Urothelium cell line (cell line): ENCODE data around the gene IER5.

Source experiments
- DNase-seq: peaks from one replicate; pipeline ENCODE4 v3.0.0; 2011; ENCODE audit warnings: low spot score, mixed read lengths
- FAIRE-seq: peaks from 2 replicates; lab custom pipeline; 2011; peaks lifted over from hg19 to GRCh38; lab: Jason Lieb, UNC

The IER5 gene

DNA sequence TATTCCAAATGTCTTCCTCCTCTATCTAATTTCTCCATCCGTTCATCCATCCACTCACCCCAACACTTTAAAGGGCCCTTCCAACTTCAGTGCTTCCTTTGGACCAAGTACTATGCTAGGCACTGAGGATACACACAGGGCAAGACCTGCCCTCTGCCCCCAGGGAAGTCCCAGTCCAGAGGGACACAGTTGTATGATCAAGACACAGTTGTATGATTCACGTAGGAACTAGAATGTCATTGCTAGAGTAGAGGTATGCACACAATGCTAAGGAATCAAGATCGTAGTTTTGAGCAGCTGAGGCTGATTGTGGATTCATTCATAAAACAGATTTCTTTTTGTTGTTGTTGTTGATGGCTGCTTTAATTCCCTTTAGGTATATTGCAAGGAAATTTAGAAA lies 11.6 kb upstream of the IER5 start:
- DNase-seq (no peak), FAIRE-seq (no peak)

DNA sequence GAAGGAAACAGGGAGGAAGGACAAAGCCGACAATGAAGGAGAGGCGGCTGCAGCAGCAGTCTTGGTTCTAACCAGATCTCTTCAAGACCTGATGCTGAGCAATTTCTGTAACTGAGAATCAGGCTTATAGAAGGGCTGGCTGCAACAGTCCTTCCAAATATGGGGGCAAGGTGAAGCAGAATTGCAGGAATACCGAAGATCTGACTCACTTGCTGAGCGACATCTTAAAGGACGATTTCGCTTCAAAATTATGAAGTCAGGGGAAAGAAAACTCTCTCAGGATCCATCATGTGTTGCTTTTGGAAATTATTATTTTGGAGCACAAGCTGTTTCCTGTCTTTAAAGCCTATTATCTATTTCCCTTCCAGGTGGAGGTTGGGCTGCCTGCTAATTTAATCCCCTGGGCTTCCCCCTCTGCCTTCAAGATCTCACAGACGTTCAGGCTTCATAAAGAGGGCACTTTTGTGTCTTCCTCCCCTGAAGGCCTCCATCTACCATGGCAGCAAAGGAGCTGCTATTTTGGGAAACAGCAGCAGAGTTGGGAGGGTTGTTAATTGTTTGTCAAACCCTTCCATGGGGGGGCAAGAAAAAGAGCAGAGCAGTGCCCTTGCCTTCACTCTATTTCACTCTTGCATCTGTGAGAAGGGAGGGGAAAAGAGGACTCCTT lies 10.8 kb upstream of the IER5 start:
- no peak for FAIRE-seq
- DNase-seq: no peak

DNA sequence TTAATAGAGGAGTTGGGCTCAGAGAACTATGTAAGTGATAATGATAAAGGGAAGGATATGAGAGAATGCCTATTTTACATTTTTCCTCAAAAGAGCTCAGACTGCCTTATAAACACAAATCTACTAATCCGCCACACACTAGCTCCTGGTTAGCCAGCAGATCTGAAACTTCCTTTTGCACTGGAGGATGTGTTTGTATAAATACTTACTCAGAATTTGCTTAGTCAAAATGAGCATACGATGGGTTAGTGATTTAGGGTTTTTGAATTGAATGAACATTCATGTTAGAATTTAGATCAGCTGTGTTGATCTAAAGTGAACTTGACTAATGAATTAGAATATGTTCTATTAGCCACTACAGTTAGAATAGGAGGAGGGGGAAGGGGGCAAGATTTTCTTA lies 9.1 kb upstream of the IER5 start:
- DNase-seq: no peak
- no peak for FAIRE-seq

DNA sequence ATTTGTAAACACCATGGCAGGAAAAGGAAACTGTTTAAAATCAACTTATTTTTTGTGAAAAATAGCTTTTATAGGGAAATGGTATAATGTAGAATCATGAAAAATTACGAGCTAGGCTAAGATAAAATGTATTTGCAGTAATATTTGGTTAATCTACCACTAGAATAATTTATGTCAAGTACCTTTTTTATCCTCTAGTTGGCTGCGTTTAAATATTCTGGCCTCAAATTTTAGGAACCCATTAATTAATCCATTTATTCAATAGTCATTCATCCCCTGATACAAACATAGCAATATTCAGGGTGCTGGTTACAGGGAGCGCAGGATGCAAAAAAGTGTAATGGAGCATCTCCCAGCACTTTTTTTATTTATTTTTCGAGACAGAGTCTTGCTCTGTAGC lies 8.6 kb upstream of the IER5 start:
- FAIRE-seq: no peak

DNA sequence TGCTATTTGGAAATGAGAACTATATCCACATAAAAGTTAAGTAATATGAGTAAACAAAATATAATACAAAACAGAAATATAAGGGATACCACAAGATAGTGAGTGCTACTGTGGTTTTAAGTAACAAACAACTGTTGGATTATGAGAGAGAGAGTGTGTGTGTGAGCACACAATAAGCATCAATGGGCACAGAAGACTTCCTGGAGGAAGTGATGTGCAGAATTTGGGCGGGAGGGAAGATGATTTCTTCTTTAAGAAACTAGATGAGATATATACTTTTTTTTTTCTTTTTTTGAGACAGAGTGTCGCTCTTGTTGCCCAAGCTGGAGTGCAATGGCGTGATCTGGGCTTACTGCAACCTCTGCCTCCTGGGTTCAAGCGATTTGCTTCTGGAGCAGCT lies 7.9 kb upstream of the IER5 start:
- FAIRE-seq: no peak
- DNase-seq: no peak

More for the DNA sequence above, 8.6 kb upstream of the IER5 start:
- DNase-seq: no peak

DNA sequence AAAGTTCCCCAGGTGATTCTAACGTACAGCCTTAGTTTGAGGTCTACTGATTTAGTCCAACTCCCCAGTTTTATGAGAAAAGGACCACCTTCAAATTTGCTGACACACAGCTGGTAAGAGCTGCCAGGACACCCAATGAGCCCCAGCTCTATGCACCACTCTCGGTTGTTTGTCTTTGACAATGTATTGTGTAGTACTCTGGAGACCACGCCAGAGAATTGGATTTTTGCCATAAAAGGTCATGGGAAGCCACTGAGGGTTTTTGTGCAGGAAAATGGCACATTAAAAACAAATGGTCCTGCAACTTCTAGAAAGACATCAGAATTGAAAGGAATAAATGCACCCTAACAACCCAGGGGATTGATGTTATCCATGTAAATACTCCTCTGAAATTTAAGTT lies 7.1 kb upstream of the IER5 start:
- FAIRE-seq: no peak
- DNase-seq: no peak

DNA sequence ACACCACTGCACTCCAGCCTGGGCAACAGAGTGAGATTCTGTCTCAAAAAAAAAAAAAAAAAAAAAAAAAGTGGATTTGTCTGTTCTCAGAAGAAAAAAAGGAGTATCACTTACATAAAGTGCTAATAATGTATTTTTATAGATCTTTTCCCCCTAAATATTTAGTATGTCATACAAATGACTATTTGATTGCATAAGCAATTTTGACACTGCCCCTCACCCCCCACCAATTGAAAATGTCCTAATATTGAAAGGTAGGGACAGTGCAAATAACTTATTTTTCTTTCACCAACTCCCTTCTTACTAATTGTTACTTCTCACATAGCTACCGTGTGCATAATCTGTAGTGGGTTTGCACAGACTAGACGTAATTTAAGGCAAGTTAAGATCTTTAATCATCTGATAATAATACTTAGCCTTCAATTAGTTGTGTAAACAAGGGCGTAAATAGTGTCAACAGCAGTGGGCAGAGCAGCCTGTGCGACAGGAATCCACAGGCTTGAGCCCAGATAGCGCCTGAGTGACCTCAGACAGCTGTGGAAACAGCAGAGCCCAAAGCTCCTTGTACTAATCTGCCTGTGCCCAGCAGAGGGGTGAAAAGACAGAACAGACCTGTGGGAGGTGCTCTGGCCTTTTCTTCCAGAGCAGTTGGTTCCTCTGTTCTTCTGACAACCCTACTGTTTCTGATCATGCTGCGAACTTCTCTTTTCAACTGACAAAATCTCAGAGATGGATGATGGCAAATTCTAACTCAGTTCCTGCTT lies 4.5 kb upstream of the IER5 start:
- no peak for FAIRE-seq

DNA sequence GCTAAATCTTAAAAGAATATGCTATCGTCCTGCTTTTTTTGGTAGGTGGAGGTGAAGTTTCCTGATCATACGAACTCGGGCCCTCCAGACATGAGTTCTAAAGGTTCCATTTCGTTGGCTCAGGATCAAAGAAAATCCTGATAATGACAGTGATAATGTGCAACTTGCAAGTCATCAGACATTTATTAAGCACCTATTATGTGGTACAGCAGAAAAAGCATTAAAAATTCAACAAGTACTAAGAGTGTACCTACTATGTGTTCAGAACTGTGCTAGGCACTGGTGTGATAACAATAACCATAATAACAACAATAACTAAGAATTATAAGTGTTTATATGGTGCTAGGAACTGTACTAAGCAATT lies 3.9 kb upstream of the IER5 start:
- DNase-seq (no peak), FAIRE-seq (no peak)

More for the DNA sequence above, 4.5 kb upstream of the IER5 start:
- no peak for DNase-seq

DNA sequence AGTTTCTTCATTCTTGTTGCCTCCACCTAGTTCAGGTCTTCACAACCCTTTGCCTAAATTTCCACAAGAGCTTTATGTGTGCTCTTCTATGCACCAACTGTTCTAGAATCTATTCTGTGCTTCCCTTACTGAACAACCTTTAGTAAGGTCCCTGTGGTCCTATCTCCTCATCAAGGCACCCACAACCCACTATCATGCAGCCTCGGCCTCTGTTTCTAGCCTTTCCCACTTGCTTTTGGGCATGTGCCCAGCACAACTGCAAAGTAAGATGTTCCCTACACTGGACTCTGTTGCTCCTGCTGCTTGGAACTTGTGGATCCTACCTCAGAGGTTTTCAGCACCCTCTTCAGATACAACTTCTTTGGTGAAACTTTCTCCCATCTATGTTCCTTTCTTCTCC lies 2.4 kb upstream of the IER5 start:
- FAIRE-seq: no peak

DNA sequence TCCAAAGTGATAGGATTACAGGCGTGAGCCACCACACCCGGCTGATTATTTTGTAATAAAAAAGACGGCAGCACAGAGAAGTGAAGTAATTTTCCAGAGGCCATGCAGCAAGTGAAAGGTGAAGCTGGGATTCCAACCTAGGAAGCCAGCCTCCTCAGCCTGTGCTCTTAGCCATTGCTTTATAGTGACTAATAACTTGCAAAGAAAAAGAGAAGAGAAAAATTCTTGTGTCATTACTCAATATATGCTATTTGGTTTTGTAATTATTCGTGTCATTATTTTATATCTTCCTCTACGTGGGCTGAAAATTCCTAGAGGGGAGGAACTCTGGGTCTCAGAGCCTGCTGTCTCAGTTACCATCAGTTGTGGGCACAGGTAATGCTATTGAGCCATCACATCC lies 1.6 kb upstream of the IER5 start:
- FAIRE-seq (no peak), DNase-seq (no peak)

More for the DNA sequence above, 2.4 kb upstream of the IER5 start:
- no peak for DNase-seq

DNA sequence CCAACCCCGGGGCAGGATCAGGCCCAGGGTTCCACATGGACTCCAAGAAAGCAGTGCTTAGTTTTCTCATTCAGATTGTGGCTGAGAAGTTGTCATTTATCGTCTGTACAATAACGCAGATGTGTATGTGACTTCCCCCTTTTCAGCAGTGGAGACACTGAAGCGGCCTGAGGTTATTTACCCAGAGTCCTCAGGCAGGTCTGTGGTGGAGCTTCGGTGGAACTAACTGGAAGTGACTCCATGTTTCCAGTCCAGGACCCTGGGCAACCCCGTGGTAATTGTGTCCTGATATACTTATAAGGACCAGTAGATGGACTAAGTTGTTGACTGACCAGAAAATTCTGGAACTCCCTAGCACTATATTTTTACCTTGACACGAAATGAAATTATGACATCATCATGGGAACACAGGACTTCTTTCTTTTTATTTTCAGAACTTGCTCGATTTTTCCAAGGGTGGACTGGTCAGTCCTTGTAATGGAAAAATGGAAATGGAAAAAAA lies 1.0 kb upstream of the IER5 start:
- FAIRE-seq (no peak), DNase-seq (no peak)

DNA sequence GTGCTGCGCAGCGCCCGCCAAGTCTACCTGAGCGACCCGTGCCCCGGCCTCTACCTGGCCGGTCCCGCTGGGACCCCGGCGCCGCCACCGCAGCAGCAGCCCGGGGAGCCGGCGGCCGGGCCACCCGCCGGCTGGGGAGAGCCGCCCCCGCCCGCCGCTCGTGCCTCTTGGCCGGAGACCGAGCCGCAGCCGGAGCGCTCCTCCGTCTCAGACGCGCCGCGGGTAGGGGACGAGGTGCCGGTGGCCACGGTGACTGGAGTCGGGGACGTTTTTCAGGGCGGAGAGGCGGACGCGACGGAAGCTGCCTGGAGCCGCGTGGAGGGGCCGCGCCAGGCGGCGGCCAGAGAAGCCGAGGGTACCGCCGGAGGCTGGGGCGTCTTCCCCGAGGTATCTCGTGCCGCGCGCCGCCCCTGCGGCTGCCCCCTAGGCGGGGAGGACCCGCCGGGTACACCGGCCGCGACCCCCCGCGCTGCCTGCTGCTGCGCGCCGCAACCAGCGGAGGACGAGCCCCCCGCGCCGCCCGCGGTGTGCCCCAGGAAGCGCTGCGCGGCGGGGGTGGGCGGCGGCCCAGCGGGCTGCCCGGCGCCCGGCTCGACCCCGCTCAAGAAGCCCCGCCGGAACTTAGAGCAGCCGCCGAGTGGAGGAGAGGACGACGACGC lies 646 bp downstream of the IER5 start:
- no peak for DNase-seq

DNA sequence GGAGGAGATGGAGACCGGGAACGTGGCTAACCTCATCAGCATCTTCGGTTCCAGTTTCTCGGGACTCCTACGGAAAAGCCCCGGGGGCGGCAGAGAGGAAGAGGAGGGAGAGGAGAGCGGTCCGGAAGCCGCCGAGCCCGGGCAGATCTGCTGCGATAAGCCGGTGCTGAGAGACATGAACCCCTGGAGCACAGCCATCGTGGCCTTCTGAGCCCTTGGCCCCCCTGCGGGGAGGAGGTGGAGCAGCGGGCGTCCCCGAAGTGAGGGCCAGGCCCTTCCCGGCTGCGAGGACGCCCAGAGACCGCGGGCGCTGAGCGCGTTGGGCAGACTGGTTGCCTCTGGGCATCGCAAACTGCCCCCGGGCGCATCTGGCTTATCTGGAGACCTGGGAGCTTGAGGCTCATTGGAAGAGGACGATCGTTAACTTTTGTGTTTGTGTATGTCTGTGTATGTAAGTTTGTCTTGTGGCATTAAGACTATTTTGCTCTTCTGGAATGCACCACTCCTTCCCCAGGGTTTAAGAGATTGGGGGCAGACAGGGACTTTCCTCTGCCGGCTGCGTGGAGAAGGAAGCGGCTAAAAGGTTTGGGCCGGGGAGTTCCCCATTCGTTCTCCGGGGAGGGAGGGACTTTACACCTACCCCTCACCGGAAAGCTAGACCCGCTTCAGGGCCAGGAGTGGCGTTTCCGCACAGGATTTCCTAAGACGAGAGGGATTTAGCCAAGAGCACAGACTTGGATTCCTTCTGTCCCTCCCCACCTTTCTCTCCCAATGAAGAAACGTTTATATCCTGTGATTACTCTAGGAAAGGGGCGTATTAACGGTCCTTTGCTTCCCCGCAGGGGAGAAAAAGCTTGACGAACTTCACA lies 1.4 kb downstream of the IER5 start:
- DNase-seq: no peak
- FAIRE-seq: no peak

More for the DNA sequence above, 646 bp downstream of the IER5 start:
- FAIRE-seq: no peak

DNA sequence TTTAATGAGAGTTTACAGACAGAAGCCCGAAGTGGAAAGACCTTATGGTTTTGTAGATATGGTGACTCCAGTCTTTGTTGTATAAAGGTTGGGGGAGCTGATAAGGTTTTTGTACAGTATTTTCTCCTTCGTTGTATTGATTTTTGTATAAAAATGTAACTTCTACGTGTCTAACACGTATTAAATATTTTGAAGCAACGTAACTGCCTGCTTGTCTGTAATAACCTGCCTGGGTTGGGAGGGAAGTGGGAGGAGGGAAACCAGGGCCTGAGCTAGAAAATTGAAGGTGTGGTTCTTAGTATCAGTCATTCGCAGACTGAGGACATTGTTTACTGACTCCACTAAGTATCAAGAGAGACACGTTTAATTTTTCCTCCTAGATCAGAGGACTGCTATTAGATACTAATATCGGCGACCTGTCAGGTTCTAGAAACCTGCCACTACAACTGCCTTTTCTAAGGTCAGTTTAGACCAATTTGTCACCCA lies 2.2 kb downstream of the IER5 start:
- no peak for DNase-seq
- FAIRE-seq: no peak

DNA sequence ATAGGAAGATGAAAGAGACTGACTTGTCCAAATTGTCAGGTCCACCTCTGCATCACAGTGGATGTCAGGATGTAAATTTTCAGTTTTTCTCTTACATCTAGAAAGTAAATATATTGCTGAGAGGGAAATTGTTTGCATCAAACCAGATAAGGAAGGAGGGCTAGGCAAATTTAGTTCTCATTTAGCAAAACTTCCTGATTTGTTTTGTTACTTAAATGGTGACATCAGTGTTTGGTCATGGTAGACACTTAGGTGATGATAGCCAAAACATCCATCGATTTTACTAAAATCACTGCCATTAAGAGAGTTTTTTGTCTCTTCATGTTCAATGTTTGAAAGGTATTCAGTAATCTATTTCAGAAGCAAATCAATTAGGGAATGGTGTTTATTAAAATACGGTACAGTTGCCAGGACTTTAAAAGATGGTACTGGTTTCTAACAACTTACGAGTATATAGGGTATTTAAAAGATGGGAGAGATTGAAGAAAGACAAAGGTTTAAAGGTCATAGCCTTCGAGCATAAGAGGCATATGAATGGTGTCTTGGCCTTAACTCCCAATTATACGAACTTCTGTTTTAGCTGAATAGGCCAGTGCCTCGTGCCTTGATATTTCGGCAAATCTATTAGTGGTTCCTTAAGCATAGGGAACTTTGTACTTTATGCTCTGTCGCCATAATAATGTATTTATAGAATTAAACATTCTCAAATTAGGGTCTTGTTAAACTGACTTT lies 3.0 kb downstream of the IER5 start:
- FAIRE-seq: no peak
- DNase-seq: no peak

DNA sequence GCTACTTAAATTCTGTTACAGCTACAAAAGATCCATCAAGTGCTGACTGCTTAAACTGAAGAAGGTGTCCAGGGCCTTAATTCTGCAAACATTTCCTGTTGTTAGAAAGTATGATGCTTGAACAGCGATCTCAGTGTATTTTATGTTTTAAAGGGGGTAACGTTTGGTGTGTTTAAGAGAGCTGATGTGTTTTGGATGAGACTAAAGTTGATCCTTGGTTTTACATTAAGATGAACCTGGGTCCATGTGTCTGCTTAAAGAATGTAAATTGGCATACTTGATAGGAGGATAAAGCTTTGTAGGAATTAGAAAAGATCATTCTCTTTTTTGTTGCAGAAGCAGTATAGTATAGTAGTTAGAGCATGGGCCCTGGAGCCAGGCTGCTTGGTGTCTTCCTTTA lies 3.6 kb downstream of the IER5 start:
- DNase-seq (no peak), FAIRE-seq (no peak)

DNA sequence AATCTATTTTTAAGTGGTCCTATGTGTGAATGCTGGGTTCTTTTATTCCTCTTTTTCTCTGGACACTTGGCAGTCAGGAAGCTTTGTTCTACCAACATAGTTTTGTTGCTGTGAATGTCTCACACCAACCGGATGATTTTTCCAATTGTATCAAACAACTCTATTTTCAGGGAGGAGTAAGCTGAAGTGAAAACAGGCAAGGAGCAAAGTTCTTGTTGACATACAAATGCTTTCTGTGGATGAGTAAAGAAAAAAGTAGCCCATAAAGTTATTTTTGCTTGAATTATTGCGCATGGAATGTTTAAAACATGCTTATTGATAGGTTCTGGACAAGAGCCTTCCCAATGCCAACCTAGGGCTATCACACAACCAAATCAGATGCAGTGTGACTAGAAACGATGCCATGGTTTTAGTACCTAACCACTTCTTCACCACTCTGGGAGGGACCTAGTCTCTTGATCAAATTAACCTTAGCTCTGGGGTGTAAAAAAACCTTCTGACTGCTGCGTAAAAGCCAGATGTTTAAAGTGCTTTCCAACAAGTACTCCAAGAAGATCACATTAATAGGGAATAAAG lies 4.5 kb downstream of the IER5 start:
- FAIRE-seq (no peak), DNase-seq (no peak)

DNA sequence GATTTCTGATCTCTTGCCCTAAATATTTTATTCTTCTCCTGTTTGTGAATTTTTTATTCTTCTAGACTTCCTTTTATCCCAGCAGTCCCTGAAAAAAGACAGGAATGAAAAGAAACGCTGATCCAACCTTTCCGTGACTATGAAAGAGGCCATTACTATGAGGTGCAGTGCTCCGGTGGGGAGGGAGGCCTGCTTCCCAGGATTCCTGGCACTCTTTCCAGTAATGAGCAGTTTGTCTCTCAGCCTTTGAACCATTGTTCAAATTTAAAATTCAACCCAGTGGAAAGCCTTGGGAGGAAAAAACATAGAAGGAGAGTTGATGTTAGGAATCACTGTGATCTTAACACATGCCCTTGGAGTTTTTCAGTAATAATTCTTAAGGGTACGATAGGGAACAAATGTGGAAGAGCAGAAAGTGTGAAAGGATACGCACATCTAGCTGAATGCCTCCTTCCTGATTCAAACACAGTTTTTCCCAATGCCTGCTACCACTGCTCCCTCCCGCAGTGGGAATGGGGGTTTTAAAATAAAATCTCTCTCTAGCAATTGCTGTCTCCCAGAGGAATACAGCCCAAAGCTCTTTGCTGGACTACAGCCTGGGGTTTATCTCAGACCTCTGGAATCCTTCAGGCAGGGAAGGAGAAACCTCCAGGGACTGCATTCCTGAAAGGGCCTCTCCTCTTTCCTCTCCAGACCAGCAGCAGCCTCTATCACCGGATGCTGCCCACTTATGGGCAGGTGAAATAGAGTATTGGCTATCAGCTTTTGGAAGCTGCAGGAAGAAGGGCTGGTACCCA lies 6.1 kb downstream of the IER5 start:
- DNase-seq (peak; percentile 76), FAIRE-seq (no peak)

DNA sequence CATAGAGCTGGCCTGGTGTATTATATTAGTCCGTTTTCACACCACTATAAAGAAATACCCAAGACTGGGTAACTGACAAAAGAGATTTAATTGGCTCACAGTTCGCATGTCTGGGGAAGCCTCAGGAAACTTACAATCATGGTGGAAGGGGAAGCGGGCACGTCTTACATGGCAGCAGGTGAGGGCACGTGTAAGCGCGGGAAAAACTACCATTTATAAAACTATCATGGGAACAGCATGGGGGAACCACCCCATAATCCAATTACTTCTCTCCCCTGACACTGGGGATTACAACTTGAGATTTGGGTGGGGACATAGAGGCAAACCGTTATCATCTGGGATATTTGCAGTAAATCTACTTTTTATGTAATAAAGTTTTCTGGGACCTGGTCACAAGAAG lies 6.8 kb downstream of the IER5 start:
- DNase-seq (no peak), FAIRE-seq (no peak)
